Measurements from ENCODE around the gene GNAQ.

DNA sequence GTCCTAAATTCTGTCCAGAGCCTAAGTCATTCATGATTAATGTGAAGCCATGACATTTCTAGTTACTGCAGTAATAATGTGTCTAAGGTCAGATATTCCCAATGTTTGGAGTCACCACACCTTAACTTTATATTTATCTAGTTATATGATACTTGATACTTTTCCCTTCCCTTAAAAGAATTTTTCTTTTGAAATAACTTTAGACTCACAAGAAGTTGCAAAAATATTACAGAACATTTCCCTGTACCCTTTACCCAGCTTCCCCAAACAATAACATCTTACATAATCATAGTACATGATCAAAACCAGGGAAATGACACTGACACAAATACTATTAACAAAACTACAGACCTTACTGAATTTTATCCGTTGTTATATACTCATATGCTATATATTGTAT lies 233.5 kb downstream of the GNAQ start:
- TF ChIP-seq, protein P1, sequence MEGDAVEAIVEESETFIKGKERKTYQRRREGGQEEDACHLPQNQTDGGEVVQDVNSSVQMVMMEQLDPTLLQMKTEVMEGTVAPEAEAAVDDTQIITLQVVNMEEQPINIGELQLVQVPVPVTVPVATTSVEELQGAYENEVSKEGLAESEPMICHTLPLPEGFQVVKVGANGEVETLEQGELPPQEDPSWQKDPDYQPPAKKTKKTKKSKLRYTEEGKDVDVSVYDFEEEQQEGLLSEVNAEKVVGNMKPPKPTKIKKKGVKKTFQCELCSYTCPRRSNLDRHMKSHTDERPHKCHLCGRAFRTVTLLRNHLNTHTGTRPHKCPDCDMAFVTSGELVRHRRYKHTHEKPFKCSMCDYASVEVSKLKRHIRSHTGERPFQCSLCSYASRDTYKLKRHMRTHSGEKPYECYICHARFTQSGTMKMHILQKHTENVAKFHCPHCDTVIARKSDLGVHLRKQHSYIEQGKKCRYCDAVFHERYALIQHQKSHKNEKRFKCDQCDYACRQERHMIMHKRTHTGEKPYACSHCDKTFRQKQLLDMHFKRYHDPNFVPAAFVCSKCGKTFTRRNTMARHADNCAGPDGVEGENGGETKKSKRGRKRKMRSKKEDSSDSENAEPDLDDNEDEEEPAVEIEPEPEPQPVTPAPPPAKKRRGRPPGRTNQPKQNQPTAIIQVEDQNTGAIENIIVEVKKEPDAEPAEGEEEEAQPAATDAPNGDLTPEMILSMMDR (IDR thresholded peaks at IDR 0.05; ENCODE audit: poor library complexity): no peak
- TF ChIP-seq EZH2 (IDR thresholded peaks at IDR 0.05; ENCODE audit: borderline replicate concordance) (no peak), EZH2phosphoT487 (IDR thresholded peaks at IDR 0.05; ENCODE audit: low read depth, severe bottlenecking, unreplicated experiment) (no peak)
